Effector memory CD4-positive, alpha-beta T cell (primary cell): ENCODE results near the gene SEC14L5.
"Not testable (repeated sequence)": the region's sequence is repeated elsewhere in the genome, so short reads cannot be mapped to it uniquely, and the experiment has no call there.

ENCODE experiments used
- DNase-seq, 3 donors: peaks; one replicate each; pipeline ENCODE4 v3.0.0-alpha.2; 2020
- H3K27ac ChIP-seq: 2 replicates; pipeline ENCODE4 v1.7.0; 2013; ENCODE audit warnings: mild to moderate bottlenecking, low read length, moderate library complexity; ENCODE audit not compliant: insufficient read depth, poor library complexity, severe bottlenecking
- H3K27me3 ChIP-seq: replicated peaks from 2 replicates; pipeline ENCODE4 v1.7.0; 2013; ENCODE audit warnings: mild to moderate bottlenecking, low read length; ENCODE audit not compliant: insufficient read depth, control insufficient read depth, poor library complexity, severe bottlenecking
- H3K36me3 ChIP-seq: 2 replicates; pipeline ENCODE4 v1.7.0; 2013; ENCODE audit warnings: mild to moderate bottlenecking, low read length, moderate library complexity; ENCODE audit not compliant: control insufficient read depth, insufficient read depth
- H3K4me1 ChIP-seq: 2 replicates; pipeline ENCODE4 v1.7.0; 2013; ENCODE audit warnings: low read length, mild to moderate bottlenecking; ENCODE audit not compliant: control insufficient read depth, insufficient read depth, poor library complexity, severe bottlenecking
- H3K4me3 ChIP-seq: 2 replicates; pipeline ENCODE4 v1.7.0; 2013; ENCODE audit warnings: low read length, low read depth, mild to moderate bottlenecking; ENCODE audit not compliant: insufficient read depth, poor library complexity, severe bottlenecking
- H3K9me3 ChIP-seq: 2 replicates; pipeline ENCODE4 v1.7.0; 2013; ENCODE audit warnings: mild to moderate bottlenecking, low read length, moderate library complexity; ENCODE audit not compliant: control insufficient read depth

SEC14L5 gene

DNA sequence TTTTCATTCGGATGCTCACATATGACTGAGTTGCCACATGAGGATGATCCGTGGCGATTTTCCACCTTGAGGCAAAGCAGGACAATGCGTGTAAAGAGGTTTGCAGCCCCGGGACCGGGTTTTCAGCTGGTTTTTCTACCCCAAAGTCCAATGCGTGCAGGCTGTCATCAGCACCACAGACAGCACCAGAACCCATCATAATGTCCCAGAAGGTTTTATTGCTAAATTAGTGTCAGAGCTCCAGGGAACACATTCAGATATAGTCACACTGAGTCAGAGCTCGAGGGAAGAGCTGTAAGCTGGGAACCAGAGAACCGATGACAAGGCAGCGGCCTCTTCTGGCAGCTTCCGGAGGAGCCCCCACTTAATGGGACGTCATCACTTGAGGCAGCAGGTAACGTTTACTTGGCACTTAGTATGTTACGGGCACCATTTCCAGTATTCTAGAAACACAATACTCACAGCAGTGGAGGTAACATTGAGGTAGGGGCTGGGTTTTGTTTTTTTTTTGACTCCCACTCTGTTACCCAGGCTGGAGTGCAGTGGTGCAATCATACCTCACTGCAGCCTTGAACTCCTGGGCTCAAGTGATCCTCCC, 84.5 kb downstream of the SEC14L5 start:
- no peak overlapping the region for H3K4me3 ChIP-seq
- no peaks in the 10 kb centered on the region for H3K27me3 ChIP-seq
- no peaks in the 10 kb centered on the region for H3K4me1 ChIP-seq
- DNase-seq: no peak
- H3K27ac ChIP-seq: no peak overlapping the region
- H3K36me3 ChIP-seq: no peaks in the 10 kb centered on the region
- H3K9me3 ChIP-seq: no peaks in the 10 kb centered on the region

- Histone ChIP-seq H3K9me3 (no peaks in the 10 kb centered on the region), H3K4me3 (no peak overlapping the region), H3K4me1 (no peaks in the 10 kb centered on the region), H3K36me3 (no peaks in the 10 kb centered on the region), H3K27ac (no peak overlapping the region), H3K27me3 (no peaks in the 10 kb centered on the region)
- DNase-seq: no peak
Measured at GRCh38 chr16:5044011-5044540, 85.9 kb downstream of the SEC14L5 start.

- H3K4me1 ChIP-seq, H3K27ac ChIP-seq, H3K4me3 ChIP-seq, H3K27me3 ChIP-seq, H3K36me3 ChIP-seq, DNase-seq, H3K9me3 ChIP-seq: not testable (repeated sequence)
Measured at GRCh38 chr16:5044581-5044980, 86.5 kb downstream of the SEC14L5 start.

- Histone ChIP-seq H3K4me3 (no peak overlapping the region), H3K36me3 (no peaks in the 10 kb centered on the region), H3K27ac (no peak overlapping the region), H3K4me1 (no peaks in the 10 kb centered on the region), H3K9me3 (no peaks in the 10 kb centered on the region), H3K27me3 (no peaks in the 10 kb centered on the region)
- no peak for DNase-seq
Measured at GRCh38 chr16:5045499-5046115, 87.5 kb downstream of the SEC14L5 start.

- DNase-seq: no peak
- no peaks in the 10 kb centered on the region for H3K9me3 ChIP-seq
- H3K36me3 ChIP-seq: no peaks in the 10 kb centered on the region
- H3K27me3 ChIP-seq: no peaks in the 10 kb centered on the region
- H3K27ac ChIP-seq: no peak overlapping the region
- H3K4me3 ChIP-seq: no peak overlapping the region
- H3K4me1 ChIP-seq: no peaks in the 10 kb centered on the region
Measured at GRCh38 chr16:5046914-5047313, 88.8 kb downstream of the SEC14L5 start.

DNA sequence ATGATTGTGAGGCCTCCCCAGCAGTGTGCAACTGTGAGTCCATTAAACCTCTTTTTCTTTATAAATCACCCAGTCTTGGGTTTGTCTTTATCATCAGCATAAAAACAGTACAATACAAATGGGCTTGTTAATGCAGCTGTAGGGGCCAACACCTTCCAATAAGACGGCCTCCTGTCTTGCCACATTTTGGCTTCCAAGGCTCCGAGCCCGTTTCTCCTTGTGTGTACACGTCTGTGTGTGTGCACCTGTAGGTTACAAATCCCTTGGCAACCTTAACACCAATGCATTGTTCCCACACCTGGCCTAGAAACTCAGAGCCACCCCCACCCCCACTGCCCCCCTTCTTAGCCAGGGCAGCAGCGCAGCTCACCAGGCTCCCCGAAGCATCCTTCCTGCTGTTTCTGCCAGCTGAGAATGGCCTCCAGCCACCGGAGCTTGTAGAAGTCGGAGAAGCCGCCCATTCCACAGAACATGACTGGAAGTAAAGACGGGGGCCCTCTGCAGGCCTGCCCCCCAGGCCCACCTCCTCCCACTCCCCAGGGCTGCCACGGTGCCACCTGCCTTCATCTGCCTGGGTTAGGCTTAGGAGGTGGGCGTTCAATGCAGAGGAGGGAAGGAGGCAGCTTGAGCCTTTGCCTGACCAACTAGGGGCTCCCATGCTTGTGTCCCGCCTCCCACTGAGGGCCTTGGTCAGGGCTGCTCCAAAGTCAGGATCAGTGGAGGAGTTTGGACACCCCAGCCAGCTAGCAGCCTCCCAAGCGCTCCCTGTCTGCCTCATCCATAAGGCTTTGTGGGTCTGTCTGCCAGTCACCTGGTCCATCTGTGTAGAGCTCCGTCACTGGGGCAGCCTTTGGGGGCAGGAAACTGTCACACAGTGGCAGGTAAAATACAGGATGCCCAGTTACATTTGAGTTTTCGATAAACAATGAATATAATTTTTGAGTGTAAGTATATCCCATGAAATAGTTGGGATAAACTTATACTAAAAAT, 97.0 kb downstream of the SEC14L5 start:
- DNase-seq: no peak
- Histone ChIP-seq H3K36me3 (no peaks in the 10 kb centered on the region), H3K27ac (no peak overlapping the region), H3K4me1 (no peaks in the 10 kb centered on the region), H3K4me3 (no peak overlapping the region), H3K9me3 (no peaks in the 10 kb centered on the region), H3K27me3 (no peaks in the 10 kb centered on the region)

- Histone ChIP-seq H3K27me3 (no peaks in the 10 kb centered on the region), H3K4me3 (no peak overlapping the region), H3K9me3 (no peaks in the 10 kb centered on the region), H3K27ac (no peak overlapping the region), H3K36me3 (no peaks in the 10 kb centered on the region), H3K4me1 (no peaks in the 10 kb centered on the region)
- no peak for DNase-seq
Measured at GRCh38 chr16:5056352-5056751, 98.2 kb downstream of the SEC14L5 start.

DNA sequence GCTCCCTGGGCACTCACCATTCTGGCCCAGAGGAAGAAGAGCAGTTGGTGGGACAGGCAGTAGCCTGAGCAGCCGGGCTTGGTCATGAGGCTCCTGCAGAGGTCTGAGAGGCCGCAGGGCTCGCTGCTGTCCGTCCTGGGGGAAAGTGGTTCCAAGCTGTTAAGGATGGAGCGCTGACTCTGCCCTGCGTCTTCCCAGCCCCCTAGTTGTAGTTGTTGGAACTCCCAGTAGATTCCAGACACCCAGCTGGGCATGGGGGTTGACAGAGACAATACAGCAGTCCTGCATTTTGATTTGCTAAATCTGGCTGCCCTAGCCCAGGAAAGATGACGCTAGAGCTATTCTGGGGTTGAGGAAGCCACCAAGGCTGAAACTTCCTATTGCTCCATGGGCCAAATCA, 100.3 kb downstream of the SEC14L5 start:
- no peaks in the 10 kb centered on the region for H3K4me1 ChIP-seq
- H3K36me3 ChIP-seq: no peaks in the 10 kb centered on the region
- DNase-seq: no peak
- no peaks in the 10 kb centered on the region for H3K9me3 ChIP-seq
- no peak overlapping the region for H3K27ac ChIP-seq
- no peaks in the 10 kb centered on the region for H3K27me3 ChIP-seq
- H3K4me3 ChIP-seq: no peak overlapping the region

DNA sequence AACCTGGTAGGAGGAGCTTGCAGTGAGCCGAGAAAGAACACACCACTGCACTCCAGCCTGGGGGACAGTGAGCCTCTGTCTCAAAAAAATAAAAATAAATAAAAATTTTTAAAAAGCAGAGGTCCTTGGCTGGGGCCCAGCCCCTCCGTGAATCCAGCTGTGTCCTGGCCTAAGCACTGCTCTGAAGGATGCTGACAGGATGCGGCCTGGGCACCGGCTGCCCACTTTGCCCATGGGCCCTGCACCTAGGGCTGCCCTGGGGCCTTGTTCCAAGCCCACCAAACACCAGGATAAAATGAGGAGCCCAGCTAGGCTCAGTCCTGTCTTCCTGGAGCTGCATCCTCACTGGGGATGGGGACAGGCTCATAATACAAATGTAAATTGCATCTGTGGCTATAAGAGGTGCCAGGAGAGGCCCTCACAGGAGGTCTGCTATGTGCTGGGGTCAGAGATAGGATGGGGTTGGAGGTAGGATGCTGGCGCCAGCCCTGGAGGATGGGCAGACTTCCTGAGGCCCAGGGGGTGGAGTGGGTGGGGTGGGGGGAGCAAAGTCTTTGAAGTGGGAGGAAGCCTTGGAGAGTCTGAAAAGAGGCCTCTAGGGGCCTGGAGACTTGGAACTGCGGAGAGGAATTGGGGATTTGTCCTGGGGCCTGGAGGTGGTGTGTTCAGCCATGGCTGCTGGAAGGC, 101.4 kb downstream of the SEC14L5 start:
- Histone ChIP-seq H3K27ac (no peak overlapping the region), H3K9me3 (no peaks in the 10 kb centered on the region), H3K4me1 (no peaks in the 10 kb centered on the region), H3K36me3 (no peaks in the 10 kb centered on the region), H3K4me3 (no peak overlapping the region), H3K27me3 (no peaks in the 10 kb centered on the region)
- no peak for DNase-seq
